SW480 (cell line): ENCODE data around the gene CLDN22.

Experiments used
- DNase-seq: peaks from one replicate; pipeline ENCODE4 v3.0.0-alpha.2; 2016; ENCODE audit warnings: low spot score

The CLDN22 gene

DNA sequence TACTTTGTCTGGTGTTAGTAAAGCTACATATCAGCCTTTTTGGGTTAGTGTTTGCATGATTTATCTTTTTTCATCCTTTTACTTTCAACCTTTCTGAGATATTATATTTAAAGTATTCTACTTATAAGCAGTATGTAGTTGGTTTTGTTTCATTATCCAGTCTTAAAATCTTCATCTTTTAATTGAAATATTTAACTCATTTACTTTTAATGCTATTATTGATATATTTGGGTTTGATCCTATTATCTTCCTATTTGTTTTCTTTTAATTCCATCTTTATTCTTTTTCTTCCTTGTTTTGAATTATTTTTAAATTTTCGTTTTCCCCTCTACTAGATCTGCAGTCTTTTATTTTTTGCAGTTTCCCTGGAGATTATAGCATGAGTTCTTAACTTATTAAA lies 44.0 kb downstream of the CLDN22 start:
- no peak for DNase-seq

DNA sequence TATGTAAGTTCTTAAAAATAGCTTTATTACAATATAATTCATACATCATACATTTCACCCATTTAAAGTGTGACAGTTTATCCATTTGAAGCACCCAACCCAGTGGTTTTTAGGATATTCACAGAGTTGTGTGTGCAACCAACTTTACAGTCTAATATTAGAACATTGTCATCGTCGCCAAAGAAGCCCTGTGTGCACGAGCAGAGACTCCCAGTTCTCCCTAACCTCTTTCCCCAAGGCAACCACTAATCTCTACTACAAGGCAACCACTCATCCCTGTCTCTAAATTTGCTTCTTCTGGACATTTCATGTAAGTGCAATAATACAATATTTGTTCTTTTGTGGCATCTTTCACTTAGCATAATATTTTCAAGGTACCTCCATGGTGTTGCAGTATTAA lies 47.7 kb downstream of the CLDN22 start:
- DNase-seq, result no peak

DNA sequence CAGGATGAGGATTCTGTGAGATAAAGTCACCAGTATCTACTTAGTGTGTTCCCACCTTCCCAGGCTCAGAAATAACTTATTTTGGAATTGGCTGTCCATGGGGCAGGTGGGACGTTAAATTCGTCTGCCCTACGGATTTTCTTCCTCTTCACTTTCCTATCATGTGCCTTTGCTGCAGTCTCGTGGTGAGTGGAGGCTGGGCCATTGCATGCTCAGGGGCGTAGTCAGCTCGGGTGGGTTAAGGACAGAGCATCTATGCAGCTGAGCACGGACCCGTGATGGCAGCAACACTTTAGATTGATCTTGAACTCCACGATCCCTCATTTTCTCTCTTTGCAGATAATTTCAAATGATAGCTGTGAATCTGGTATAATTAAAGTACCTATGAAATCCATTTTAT lies 51.5 kb downstream of the CLDN22 start:
- no peak for DNase-seq
